ENCODE measurements around the gene DLG2. TPM values are rescaled to one million over a fixed set of nuclear protein-coding genes. Genes with fewer than 3 reads are reported as not detected.

DLG2 gene
- total and polyA plus RNA-seq, 2 of the 8 experiments (the other 6 are each of a cell fraction or from before 2014, with no cell fraction given) = 1.7 to 14.3 TPM

GRCh38 chr11:85076535-85077330 lies 550.4 kb downstream of the DLG2 start (continued):
- TF ChIP-seq EP300 (IDR thresholded peaks at IDR 0.05; ENCODE audit: borderline replicate concordance in 1 of 2, low read depth in 2 of 2, low read length in 2 of 2) (no peak), SIRT6 (IDR thresholded peaks at IDR 0.05; ENCODE audit: low read length) (no peak), RAD21 (IDR thresholded peaks at IDR 0.05 in 1 of 2, conservative IDR thresholded peaks at IDR 0.05 in 1 of 2; ENCODE audit: low read depth in 2 of 2, low read length in 2 of 2) (no peak)
